Uterus (tissue), 2 donors: ENCODE data around the gene NOG.

Experiments used
- CTCF ChIP-seq, 4 experiments: fragments of 200-600 bp in 2 of 4; fragments of 450-650 bp in 2 of 4; sonication (generic) in 2 of 4; IDR thresholded peaks; one replicate each; pipeline ENCODE4 v1.5.1; 2016 to 2019; ENCODE audit warnings: antibody characterized with exemption in 4 of 4, mild to moderate bottlenecking in 2 of 4, moderate library complexity in 1 of 4
- POLR2A ChIP-seq, 2 donors: fragments of 450-650 bp; IDR thresholded peaks; one replicate each; pipeline ENCODE4 v1.6.1; 2016; ENCODE audit warnings: antibody characterized with exemption in 2 of 2, mild to moderate bottlenecking in 1 of 2, moderate library complexity in 1 of 2

DNA sequence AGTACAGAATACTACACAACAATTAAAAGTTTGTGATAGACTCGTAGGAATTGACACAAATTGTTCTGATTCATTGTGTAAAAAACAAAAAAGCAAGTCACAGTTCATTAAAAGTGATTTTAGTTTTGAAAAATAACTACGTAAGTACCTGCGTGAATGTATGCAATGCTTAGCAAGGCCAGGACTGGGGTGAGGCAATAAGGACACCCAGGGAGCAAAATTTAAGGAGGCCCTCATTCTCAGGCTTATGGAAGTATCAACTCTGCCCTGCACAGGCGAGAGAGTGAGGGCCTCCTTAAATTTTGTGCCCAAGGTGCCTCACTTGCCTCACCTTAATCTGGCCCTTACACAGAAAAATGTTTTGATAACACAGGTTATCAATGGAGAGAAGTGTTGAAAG lies 31.4 kb downstream of the NOG start:
- TF ChIP-seq CTCF (IDR thresholded peaks at IDR 0.05), result no peak
- no peak for TF ChIP-seq POLR2A (IDR thresholded peaks at IDR 0.05)
